ENCODE data around the gene MKLN1.

GRCh38 chr7:131466735-131467365, 139.2 kb downstream of the MKLN1 start:
- TF ChIP-seq POLR2A (IDR thresholded peaks at IDR 0.05) = no peak
- no peak for TF ChIP-seq CTCF (IDR thresholded peaks at IDR 0.05)

All from esophagus squamous epithelium (tissue), 4 donors.